Measurements from ENCODE around the gene SSH3. TPM values are rescaled to one million over a fixed set of nuclear protein-coding genes. Genes with fewer than 3 reads are reported as not detected.

SSH3 gene
- total RNA-seq, 1 donor from 2014 or later: 5.1 TPM

DNA sequence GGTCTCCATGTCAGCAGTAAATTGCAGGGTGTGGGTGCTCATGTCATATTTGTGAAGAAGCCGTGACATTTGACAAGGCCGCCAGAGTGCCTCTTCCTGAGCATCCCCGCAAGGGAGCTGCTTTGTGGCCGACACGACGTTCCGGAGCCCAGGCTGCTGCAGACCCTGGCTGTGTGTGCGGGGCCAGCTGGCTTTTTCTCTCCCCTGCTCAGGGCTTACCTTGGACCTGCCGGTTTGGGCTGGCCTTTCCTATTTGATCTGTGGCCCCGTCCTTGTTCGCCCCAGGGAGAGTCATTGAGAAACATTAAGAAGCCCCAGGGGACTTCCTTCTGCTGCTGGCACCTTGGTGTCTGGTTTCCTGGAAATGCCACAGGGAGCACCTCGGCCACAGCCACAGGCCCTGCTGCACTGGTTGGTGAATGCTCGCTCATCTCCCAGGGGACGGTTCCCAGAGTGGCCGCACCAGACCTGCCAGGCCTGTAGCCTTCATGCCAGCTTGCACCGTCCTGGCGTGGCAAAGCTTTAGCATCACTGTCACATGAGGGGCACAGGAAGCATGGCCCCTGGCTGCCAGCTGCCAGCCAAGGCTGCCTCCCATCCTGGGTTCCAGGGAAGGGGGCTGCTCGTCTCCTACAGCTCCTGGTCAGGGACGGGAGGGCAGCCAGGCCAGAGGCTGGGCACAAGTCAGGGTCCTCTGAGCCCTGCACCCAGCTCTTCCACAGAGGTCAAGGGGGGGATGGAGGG, 31.6 kb upstream of the SSH3 start:
- Mint-ChIP-seq H3K9me3 (no peaks in the 10 kb centered on the region), H3K4me3 (peak overlapping the region; percentile 92), H3K27ac (peak overlapping the region; percentile 98), H3K4me1 (peaks cover 95% of the 10 kb centered on the region), H3K36me3 (ENCODE audit: low read depth) (peaks cover 50% of the 10 kb centered on the region), H3K27me3 (no peaks in the 10 kb centered on the region)
- ChIA-PET CTCF (interaction anchor here (0.6 to 3.4 kb wide), 5 partner anchors 16 to 387 kb away, joined by 3 to 20 read pairs (median 4); partner anchors contain the start of gene ANKRD13D), POLR2A (interaction anchor here (0.7 to 9.6 kb wide), 13 partner anchors 9 to 193 kb away, joined by 3 to 280 read pairs (median 7); partner anchors contain the start of genes ANKRD13D, POLD4 and PPP1CA)
- intact Hi-C loops (cut with micrococcal nuclease): no loop called here
- peak; percentile 18 for ATAC-seq (ENCODE audit: low read depth)
- peak; percentile 57 for DNase-seq
- TF ChIP-seq, protein P1, sequence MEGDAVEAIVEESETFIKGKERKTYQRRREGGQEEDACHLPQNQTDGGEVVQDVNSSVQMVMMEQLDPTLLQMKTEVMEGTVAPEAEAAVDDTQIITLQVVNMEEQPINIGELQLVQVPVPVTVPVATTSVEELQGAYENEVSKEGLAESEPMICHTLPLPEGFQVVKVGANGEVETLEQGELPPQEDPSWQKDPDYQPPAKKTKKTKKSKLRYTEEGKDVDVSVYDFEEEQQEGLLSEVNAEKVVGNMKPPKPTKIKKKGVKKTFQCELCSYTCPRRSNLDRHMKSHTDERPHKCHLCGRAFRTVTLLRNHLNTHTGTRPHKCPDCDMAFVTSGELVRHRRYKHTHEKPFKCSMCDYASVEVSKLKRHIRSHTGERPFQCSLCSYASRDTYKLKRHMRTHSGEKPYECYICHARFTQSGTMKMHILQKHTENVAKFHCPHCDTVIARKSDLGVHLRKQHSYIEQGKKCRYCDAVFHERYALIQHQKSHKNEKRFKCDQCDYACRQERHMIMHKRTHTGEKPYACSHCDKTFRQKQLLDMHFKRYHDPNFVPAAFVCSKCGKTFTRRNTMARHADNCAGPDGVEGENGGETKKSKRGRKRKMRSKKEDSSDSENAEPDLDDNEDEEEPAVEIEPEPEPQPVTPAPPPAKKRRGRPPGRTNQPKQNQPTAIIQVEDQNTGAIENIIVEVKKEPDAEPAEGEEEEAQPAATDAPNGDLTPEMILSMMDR (IDR thresholded peaks at IDR 0.05): no peak

DNA sequence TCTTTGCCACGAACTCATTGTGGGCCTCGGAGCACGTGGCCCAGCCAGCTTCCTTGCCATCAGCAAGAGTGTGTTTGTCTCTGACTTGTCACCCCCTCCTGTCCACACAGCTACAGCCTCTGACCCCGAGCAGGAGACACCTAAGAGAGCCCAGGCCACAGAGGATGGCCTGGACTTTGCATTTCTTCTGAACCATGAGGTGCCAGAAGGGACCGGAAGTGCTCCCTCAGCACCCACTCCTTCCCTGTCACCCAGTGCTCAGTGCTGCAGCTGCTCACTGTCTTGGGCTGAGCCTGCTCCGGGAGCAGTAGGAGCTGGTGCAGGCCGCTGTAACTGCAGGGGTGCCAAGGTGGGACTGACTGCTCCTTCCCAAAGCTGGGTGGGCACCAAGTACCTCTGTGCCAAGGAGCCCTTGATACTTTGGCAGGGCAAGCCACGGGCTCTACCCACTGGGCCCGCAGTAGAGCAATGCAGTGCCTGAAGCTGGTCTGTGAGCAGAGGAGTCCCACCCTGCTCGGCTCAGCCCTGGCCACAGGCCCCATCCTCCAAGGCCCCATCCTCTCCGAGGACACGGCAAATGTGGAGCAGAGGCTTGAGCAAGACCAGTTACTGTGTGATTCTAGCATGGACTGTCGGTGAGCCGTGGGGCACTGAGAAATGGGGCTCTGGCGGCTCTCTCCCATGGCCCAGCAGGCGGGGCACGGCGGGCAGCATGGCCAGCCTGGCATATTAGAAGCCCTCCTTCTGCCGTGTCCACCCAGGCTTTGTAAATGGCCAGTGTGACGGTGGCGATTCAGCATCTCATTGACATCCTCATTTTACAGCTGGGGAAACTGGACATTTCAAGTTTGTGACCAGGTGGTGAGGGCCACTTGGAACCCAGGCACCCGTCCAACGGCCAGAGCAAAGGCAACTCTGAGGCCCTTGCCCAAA, 30.7 kb upstream of the SSH3 start:
- TF ChIP-seq, protein P1 (IDR thresholded peaks at IDR 0.05): no peak
- peak; percentile 28 for DNase-seq
- Mint-ChIP-seq H3K4me3 (peak overlapping the region; percentile 92), H3K4me1 (peaks cover 99% of the 10 kb centered on the region), H3K27ac (peak overlapping the region; percentile 98), H3K36me3 (ENCODE audit: low read depth) (peaks cover 45% of the 10 kb centered on the region), H3K9me3 (no peaks in the 10 kb centered on the region), H3K27me3 (no peaks in the 10 kb centered on the region)
- CTCF ChIA-PET: interaction anchor here (0.8 to 3.4 kb wide), 5 partner anchors 11 to 110 kb away, joined by 3 to 20 read pairs (median 4); partner anchors contain the start of gene ANKRD13D
- POLR2A ChIA-PET: interaction anchor here (0.6 to 9.6 kb wide), 14 partner anchors 10 to 192 kb away, joined by 3 to 280 read pairs (median 6); partner anchors contain the start of genes ANKRD13D, POLD4 and PPP1CA
- no peak for ATAC-seq (ENCODE audit: low read depth)
- intact Hi-C loops (cut with micrococcal nuclease): no loop called here

DNA sequence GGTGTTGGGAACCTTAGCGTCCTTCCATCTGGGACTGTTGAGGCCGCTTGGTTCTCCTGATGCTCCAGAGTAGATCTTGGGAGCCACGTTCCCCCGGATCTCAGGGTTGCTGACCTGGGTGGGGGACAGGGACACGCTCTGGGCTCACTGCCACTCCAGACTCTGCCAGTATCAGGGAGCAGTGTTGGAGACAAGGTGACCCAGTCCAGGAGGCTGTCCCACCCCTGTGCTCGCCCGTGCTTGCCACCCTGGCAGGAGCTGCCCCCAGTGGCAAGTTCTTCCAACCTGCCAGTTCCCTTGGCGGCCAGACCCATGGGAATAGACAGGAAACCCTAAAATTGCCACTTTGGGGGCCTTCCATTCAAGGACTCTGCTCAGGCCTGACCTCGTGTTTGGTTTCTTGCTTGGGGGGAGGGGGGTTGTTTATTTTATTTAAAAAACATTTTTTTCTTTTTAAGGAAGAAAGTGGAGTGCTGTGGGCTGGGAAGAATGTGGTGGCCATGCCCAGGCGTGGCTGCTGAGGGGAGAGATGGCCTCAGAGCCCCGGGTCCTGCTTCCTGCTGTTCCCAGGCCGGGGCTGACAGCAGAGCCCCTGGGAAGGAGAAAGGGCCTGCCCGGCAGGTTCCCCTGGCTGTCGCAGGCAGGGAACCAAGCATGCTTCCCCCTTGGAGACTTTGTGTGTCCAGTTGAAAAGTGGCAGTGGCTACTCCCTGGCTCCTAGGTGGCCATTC, 29.9 kb upstream of the SSH3 start:
- Mint-ChIP-seq H3K36me3 (ENCODE audit: low read depth) (peaks cover 39% of the 10 kb centered on the region), H3K4me1 (peaks cover 100% of the 10 kb centered on the region), H3K4me3 (peak overlapping the region; percentile 59), H3K27me3 (no peaks in the 10 kb centered on the region), H3K9me3 (no peaks in the 10 kb centered on the region), H3K27ac (peak overlapping the region; percentile 98)
- DNase-seq: peak; percentile 40
- CTCF ChIA-PET: interaction anchor here (1.2 kb wide), 1 partner anchor 11 kb away, joined by 3 read pairs; no protein-coding TSS in a partner anchor
- POLR2A ChIA-PET: interaction anchor here (0.6 to 9.6 kb wide), 6 partner anchors 12 to 79 kb away, joined by 3 to 280 read pairs (median 15); partner anchors contain the start of genes ANKRD13D and POLD4
- ATAC-seq (ENCODE audit: low read depth): no peak
- TF ChIP-seq, protein P1 (IDR thresholded peaks at IDR 0.05): no peak
- intact Hi-C loops (cut with micrococcal nuclease): no loop called here

DNA sequence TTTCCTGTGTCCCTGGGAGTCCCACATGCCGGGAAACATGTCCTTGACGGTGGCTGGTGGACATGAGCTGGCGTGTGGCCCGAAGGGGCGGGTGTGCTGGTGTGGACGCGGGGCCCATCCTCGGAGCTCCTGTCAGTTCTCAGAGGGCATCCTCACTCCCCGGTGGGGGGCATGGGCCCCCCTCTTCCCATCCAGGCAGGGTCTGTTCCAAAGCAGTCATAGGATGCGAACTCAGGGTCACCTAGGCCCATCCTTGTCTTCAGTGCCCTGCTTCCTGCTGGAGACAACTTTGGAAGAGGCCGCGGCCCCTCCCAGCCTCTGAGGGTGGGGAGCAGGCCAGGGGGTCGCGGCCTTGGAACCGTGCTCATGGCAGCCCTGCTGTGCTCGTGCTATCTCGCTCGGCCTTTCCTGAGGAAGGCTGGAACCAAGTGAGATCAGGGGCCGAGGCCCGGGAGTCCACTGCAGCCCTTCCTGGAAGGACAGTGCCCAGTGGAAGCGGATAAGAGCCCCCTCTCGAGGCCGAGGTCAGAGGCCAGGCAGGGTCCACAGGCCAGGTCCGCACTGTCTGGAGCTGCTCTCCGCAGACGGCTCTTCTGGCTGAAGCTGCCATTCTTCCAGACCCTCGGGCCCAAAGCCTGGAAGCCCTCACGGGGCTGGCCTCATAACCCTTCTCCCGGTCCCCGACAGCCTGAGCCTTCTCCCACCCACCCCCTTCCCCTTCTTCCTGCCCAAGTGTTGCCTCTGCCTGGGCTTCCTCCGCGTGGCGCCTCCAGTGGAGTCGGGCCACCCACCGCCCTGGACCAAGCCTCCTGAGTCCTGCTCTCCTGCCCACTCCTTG, 28.3 kb upstream of the SSH3 start:
- DNase-seq (peak; percentile 13), ATAC-seq (ENCODE audit: low read depth) (no peak)
- H3K9me3 Mint-ChIP-seq: no peaks in the 10 kb centered on the region
- POLR2A ChIA-PET: interaction anchor here (1.1 to 9.6 kb wide), 2 partner anchors 11 to 34 kb away, joined by 3 to 280 read pairs; partner anchors contain the start of gene ANKRD13D
- TF ChIP-seq, protein P1 (IDR thresholded peaks at IDR 0.05): no peak
- CTCF ChIA-PET: no interaction called here
- H3K27me3 Mint-ChIP-seq: no peaks in the 10 kb centered on the region
- peaks cover 45% of the 10 kb centered on the region for H3K36me3 Mint-ChIP-seq (ENCODE audit: low read depth)
- H3K4me1 Mint-ChIP-seq: peaks cover 100% of the 10 kb centered on the region
- H3K4me3 Mint-ChIP-seq: peak overlapping the region; percentile 46
- intact Hi-C loops (cut with micrococcal nuclease): no loop called here
- peak overlapping the region; percentile 98 for H3K27ac Mint-ChIP-seq

Measured in activated B cell treated with CpG ODN at 0.5 μM for 24 hours (primary cell).